Measurements from ENCODE around the gene SLC26A6.

GRCh38 chr3:48635222-48636021, at the start of gene SLC26A6:
- TF ChIP-seq EZH2 (IDR thresholded peaks at IDR 0.05; ENCODE audit: borderline replicate concordance, insufficient read depth, low read depth, low read length, poor library complexity, severe bottlenecking) (no peak), CTCF (IDR thresholded peaks at IDR 0.05) (peak; percentile 28)

Measured in B cell (primary cell).